Measurements from ENCODE around the gene CLDN9.

CLDN9 gene

DNA sequence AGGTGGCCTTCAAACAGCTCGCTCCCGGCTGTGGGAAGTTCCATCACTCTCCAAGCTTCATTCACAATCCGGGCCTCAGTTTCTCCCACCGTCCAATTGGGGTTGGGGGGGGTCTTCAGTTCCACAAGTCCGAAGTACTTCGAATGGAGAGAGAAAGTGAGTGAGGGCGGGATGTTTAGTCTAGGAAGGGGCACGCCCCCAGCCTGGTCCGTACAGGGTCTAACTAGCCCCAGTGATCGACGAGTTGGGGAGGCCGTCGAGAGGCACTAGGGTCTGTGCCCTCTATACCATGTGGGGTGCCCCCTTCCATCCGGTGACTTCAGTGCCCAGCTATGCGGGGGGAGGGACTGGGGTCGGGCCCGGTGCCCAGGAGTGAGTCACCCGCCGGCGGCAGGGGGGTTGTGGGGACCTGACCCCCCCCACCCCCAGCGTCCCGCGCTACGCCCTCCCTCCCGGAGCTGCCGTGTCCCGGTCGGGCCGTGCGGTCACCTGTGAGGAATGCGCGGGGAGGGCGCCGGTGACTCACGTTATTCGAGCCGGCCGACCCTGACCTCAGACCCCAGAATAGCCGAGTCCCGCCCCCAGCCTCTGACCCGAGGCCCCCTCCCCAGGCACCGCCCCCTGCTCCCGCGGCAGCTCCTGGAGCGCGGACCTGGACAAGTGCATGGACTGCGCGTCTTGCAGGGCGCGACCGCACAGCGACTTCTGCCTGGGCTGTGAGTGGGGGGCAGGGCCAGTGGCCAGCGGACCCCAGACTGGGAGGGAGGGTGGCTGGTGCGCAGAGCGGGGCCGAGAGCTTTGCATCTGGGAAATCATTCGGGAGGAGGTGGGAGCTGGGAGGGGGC is 8.1 kb downstream of the CLDN9 start:
- peak; percentile 78 for DNase-seq

DNA sequence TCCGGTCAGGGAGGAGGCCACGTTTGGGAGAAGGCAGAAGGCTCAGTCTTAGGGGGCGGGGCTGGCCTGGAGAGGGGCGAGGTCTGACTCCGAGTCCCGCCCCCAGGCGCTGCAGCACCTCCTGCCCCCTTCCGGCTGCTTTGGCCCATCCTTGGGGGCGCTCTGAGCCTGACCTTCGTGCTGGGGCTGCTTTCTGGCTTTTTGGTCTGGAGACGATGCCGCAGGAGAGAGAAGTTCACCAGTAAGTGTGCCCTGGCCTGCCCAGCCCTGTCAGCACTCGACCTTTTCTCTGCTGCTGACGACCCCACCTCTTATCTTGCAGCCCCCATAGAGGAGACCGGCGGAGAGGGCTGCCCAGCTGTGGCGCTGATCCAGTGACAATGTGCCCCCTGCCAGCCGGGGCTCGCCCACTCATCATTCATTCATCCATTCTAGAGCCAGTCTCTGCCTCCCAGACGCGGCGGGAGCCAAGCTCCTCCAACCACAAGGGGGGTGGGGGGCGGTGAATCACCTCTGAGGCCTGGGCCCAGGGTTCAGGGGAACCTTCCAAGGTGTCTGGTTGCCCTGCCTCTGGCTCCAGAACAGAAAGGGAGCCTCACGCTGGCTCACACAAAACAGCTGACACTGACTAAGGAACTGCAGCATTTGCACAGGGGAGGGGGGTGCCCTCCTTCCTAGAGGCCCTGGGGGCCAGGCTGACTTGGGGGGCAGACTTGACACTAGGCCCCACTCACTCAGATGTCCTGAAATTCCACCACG is 8.9 kb downstream of the CLDN9 start:
- DNase-seq: peak; percentile 82

DNA sequence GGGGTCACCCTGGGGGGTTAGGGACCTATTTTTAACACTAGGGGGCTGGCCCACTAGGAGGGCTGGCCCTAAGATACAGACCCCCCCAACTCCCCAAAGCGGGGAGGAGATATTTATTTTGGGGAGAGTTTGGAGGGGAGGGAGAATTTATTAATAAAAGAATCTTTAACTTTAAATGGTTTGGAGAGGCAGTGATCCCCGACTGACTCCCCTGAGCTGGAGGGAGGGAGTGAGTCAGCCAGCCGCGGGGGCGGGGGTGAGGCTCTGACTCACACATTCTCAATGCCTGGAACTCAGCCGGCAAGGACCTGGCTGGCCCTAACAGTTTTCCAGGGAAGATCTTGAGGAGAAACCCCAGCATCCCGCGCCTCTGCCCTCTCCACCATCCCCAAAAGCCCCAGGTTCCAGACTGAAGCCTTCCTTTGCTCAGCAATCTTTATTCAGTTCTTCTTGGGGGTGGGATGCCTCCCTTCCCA is 9.5 kb downstream of the CLDN9 start:
- DNase-seq: peak; percentile 83

DNA sequence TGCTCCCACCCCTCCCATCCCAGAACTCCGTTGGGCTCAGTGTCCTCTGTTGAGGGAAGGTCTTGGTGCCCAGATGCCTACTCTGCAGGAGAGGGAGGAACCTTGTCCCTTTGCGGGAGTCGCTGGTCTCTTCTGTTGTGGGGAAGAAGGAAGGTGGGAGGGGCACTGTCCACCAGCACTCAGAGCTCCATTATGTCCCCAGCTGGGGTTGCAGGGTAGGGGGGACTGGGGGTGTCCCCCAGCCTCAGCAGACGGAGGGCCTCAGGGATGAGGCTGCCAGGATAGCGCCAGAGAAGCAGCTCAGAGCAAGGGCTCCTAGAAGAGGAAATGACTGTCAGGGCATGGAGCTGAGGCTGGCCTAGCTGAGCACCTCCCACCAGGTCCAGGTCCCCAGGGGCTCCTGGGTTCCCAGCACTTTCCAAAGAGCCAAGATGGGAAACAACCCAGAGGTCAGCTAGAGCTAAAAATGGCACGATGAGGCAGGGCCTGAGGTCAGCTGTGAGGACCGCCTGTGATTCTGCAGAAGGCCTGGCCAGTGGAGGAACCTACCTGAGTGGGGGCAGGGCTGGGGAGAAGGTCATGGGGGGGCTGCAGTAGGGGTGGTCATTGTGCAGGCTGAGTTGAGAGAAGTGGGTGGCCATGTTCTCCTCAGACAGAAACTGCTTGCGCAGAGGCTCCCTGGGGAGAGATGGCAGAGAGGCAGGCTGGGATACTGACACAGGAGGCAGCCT is 10.1 kb downstream of the CLDN9 start:
- no peak for DNase-seq

DNA sequence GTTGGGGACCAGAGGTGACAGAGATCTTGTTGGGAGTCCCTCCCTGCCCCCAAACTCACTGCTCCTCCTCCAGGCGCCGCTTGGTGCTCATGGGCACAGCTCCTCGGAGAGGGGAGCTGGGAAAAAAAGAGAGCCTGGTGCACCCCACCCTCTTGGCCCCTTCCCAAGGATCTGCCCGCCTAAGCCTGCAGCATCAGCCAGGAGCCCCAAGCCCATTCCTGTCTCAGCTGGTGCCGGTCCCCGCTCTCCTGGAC is 10.6 kb downstream of the CLDN9 start:
- DNase-seq: peak; percentile 57

- peak; percentile 98 for DNase-seq
Observed at GRCh38 chr16:3023669-3024478, 11.2 kb downstream of the CLDN9 start, which contains the start of the genes HCFC1R1 and THOC6. Gene HCFC1R1, minus strand, starts transcription at chr16:3023942. Its CDS starts 1 bp downstream, at chr16:3023941. Gene THOC6, plus strand, starts transcription at chr16:3024035. Its CDS starts 292 bp downstream, at chr16:3024327.

DNA sequence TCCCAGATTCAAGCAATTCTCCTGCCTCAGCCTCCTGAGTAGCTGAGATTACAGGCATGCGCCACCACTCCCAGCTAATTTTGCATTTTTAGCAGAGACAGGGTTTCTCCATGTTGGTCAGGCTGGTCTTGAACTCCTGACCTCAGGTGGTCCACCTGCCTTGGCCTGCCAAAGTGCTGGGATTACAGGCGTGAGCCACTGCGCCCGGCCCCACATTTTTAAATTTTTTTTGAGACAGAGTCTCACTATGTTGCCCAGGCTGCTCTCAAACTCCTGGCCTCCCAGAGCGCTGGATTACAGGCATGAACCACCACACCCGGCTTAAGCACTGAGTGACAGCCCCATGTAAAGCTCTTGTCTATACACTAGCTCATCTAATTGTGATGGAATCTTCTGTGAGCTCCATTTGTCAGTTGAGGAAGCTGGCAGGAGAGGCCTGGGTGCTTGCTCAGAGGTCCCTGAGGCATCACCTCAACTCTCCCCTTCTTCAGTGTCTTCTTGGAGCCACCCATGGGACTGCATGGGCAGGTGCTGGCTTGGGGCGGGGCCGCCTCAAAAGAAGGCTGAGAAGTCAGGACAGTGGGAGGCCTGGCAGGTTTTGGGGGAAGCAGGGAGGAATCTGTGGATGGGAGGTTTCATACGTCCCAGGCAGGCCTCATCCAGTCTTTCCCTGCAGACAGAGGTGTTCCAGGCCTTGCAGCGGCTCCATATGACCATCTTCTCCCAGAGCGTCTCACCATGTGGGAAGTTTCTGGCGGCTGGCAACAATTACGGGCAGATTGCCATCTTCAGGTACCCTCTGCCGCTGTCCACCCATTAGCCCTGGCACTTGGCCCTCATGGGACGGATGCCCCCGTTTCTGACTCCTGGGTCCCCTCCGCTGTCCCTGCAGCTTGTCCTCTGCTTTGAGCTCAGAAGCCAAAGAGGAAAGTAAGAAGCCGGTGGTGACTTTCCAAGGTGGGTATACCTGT is 12.6 kb downstream of the CLDN9 start:
- no peak for DNase-seq

GRCh38 chr16:3026003-3026378 is 13.3 kb downstream of the CLDN9 start:
- DNase-seq: no peak

DNA sequence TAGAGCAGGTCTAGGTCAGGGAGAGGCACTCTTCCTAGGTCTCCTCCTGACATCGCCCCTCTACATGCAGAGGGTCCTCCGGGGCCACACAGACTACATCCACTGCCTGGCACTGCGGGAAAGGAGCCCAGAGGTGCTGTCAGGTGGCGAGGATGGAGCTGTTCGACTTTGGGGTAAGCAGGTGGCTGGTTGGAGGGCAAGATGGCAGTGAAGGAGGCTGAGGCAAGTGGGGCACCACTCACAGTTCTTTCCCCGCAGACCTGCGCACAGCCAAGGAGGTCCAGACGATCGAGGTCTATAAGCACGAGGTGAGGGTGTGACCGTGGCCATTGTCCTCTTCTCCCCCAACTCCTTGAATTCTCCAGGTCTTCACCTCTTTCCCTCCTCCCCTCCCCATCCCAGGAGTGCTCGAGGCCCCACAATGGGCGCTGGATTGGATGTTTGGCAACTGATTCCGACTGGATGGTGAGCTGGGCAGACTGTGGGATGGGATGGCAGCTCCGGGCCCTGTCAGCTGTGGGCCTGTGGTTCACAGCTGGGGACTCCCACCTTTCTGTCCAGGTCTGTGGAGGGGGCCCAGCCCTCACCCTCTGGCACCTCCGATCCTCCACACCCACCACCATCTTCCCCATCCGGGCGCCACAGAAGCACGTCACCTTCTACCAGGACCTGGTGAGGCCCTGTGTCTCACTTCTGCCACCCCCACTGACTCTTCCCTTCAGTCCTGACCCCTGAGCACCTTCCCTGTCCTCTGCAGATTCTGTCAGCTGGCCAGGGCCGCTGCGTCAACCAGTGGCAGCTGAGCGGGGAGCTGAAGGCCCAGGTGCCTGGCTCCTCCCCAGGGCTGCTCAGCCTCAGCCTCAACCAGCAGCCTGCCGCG is 14.1 kb downstream of the CLDN9 start:
- no peak for DNase-seq

DNA sequence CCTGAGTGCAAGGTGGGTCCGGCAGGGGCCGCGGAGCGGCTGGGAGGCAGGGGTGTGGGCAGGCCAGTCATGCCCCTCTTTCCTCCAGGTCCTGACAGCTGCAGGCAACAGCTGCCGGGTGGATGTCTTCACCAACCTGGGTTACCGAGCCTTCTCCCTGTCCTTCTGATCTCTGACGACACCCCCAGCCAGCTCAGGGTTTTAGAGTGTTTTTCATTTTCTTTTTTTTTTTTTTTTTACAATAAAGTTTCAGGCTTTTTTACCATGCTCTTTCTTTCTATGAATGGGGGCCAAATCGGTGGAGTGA is 14.7 kb downstream of the CLDN9 start:
- no peak for DNase-seq

DNA sequence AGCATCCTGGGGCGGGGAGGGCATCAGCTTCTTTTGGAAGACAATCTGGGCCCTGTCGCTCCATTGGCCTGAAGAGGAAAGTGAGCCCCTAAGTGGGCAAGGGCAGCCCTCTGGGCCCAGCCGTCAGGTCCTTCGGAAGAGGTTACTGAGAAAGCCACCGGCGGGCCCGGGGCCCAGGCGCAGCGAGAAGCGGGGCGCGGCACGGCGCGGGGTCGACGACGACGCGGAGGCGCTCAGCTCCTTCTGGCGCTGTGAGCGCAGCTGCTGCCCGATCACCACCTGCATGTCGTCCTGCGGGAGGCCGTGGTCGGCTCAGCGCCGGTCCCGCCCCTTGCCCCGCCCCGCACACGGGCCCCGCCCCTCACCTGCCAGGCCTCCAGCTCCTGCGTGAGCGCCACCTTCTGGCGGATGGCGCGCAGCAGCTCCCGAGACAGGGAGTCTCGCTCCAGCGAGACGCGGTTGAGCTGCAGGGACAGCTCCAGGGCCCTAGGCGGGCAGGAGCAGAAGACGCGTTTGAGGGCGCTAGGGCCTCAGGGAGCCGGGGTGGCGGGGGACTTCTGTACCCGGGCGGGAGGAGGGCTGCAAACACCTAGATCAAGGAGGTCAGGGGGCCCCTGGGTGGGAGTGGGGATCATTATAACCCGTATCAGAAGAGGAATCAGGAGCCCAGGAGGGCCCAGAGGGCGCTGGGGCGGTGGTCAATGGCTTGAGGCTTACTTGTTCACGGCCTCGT is 15.4 kb downstream of the CLDN9 start:
- DNase-seq: peak; percentile 92

DNA sequence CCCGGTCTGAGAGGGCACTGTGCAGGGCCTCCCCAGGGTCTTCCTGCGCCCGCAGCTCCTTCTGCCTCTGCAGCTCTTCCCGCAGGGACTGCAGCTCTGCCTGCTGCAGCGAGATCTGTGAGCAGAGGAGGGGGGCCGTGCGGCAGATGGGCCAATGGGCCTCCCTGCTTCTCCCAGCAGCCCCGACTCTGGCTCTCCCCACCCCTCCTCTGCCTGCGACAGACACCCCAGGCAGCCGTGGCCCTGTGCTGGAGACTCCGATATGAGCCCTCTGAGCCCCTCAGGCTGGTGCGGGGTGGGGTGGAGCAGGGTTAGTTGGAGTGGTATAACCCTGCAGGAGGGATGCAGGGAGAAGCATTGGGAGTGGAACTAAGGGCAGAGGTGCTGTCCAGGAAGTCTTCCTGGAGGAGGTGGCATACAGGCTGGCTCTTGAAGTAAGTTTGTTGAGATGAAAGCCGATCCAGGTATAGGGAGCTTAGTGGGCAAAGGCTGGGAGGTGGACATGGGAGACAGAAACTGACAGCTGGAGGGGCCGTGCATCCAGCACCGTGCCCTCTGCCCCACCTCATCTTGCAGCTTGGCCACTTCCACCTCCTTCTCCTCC is 16.1 kb downstream of the CLDN9 start:
- DNase-seq: no peak

DNA sequence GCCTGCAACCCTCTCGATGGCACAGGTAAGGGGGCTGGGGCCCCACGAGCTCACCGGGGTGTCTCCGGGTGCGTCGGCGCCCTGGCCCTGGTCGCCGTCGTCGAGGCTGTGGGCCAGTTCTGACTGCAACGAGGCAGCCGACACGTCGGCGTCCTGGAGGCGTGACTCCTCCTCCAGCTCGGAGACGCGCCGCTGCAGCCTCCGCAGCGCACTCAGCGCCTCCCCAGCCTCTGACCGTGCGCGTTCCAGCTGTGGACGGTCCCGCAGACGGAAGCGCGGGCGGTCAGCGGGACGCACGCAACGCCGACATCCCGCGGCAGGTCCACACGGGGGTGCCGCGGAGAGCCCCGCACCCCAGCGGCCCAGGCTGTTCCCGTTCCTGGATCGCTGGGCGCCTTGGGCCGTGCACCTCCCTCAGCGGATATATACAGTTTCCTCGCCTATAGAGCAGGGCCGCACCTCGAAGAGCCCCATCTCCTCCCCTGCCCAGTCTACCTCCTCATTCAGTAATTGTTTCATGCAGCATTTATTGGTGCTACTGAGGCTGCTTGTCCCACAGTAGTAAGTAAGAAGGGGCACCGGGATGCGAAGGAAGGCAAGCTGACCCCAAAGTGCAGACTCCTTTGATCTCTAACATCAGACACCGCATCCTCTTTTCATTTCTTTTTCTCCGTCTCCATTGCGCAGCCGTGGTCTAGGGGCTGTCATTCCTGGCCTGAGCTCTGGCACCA is 16.9 kb downstream of the CLDN9 start:
- DNase-seq: no peak

GRCh38 chr16:3030222-3031212 is 17.8 kb downstream of the CLDN9 start:
- DNase-seq: no peak

DNA sequence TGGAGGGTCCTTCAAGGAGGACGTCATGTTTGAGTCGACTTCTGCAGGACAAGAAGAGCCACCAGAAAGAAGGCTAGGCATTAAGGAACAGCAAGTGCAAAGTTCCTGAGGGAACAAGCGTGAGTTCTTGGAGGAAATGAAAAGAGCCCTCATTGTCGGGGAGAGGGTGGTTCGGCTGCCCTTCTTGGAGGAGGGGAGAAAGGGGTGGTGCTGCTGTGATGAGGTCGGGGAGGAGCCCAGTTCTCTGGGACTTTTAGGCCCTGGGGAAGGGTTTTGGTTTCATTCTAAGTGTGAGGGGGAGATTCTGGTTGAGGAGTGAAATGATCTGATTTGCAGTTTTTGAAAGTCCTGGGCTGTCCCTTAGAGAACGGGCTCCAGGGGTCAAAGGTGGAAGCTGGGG is 19.9 kb downstream of the CLDN9 start:
- DNase-seq: no peak

- no peak for DNase-seq
Observed at GRCh38 chr16:3035289-3035971, 22.7 kb downstream of the CLDN9 start.
